Activated CD8-positive, alpha-beta T cell treated with anti-CD3 and anti-CD28 coated beads, Interleukin-2, amount 10 ng/mL, durations not matched to agents 7 days and 5 days (primary cell): Measurements from ENCODE around the gene GLI2. TPM values are rescaled to one million over a fixed set of nuclear protein-coding genes. Genes with fewer than 3 reads are reported as not detected.

Experiments
- ATAC-seq: fragments of 150-1000 bp; cut with Tn5 transposase; one replicate; pipeline ENCODE4 v1.10.0; 2021; ENCODE audit warnings: moderate library complexity
- CTCF ChIA-PET: fragments of 350-600 bp; sonication (Branson Sonifier 250); formaldehyde crosslinking; loops from one replicate; lab custom pipeline; 2021; ENCODE audit warnings: antibody characterized with exemption; lab: Charles Lee
- POLR2A ChIA-PET: fragments of 350-600 bp; sonication (Branson Sonifier 250); formaldehyde crosslinking; loops from one replicate; lab custom pipeline; 2021; ENCODE audit warnings: antibody characterized with exemption; lab: Charles Lee
- DNase-seq: peaks from one replicate; pipeline ENCODE4 v3.0.0-alpha.2; 2020
- H3K27ac Mint-ChIP-seq: one replicate; pipeline ENCODE4 v1.8.0; 2021; ENCODE audit warnings: mild to moderate bottlenecking, mixed read lengths
- H3K27me3 Mint-ChIP-seq: one replicate; pipeline ENCODE4 v1.8.0; 2021; ENCODE audit warnings: low read depth, mixed read lengths
- H3K36me3 Mint-ChIP-seq: one replicate; pipeline ENCODE4 v1.8.0; 2021; ENCODE audit warnings: low read depth, mixed read lengths
- H3K4me1 Mint-ChIP-seq: one replicate; pipeline ENCODE4 v1.8.0; 2021; ENCODE audit warnings: low read depth, mixed read lengths
- H3K4me3 Mint-ChIP-seq: one replicate; pipeline ENCODE4 v1.8.0; 2021; ENCODE audit warnings: mild to moderate bottlenecking, mixed read lengths
- H3K9me3 Mint-ChIP-seq: one replicate; pipeline ENCODE4 v1.8.0; 2022; ENCODE audit warnings: mixed read lengths; ENCODE audit not compliant: insufficient read depth
- total RNA-seq, 2 experiments: library from RNA; stranded (reverse); gene quantifications; one replicate each; pipeline ENCODE4 v1.2.3, GENCODE V29; 2021

The GLI2 gene
- total RNA-seq, 2 experiments from 2014 or later: 1.9 to 2.2 TPM

GRCh38 chr2:120779781-120780283 lies 44.2 kb downstream of the GLI2 start:
- no peak for ATAC-seq
- H3K4me1 Mint-ChIP-seq: peaks cover 6% of the 10 kb centered on the region
- H3K27me3 Mint-ChIP-seq: no peaks in the 10 kb centered on the region
- ChIA-PET CTCF (no interaction called here), POLR2A (interaction anchor here (0.5 kb wide), 1 partner anchor 59 kb away, joined by 3 read pairs; no protein-coding TSS in a partner anchor)
- no peak overlapping the region for H3K4me3 Mint-ChIP-seq
- DNase-seq: no peak
- no peak overlapping the region for H3K27ac Mint-ChIP-seq
- H3K36me3 Mint-ChIP-seq: no peaks in the 10 kb centered on the region
- no peaks in the 10 kb centered on the region for H3K9me3 Mint-ChIP-seq

DNA sequence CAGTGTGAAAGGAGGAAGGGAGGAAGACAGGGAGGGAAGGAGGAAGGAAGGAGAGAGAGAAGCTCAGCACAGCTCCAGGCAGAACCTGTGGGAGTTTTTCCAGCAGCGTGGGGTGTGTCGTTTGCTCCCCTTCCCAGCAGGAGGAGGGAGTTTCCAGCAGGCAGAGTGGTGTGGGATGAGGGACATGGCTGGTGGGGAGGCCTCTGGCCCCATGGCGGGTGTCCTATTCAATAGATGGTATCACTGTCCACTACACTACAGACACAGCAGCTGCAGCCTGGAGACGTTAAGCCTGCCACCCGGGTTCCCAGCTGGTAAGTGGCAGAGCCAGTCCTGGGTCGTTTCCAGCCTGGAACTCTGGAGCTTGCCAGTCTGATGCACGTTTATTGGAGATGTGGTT lies 44.7 kb downstream of the GLI2 start:
- DNase-seq (no peak), ATAC-seq (no peak)
- H3K27me3 Mint-ChIP-seq: no peaks in the 10 kb centered on the region
- no peak overlapping the region for H3K27ac Mint-ChIP-seq
- no peaks in the 10 kb centered on the region for H3K36me3 Mint-ChIP-seq
- no peaks in the 10 kb centered on the region for H3K9me3 Mint-ChIP-seq
- CTCF ChIA-PET: no interaction called here
- H3K4me1 Mint-ChIP-seq: peaks cover 6% of the 10 kb centered on the region
- H3K4me3 Mint-ChIP-seq: no peak overlapping the region
- POLR2A ChIA-PET: interaction anchor here (0.5 kb wide), 1 partner anchor 59 kb away, joined by 3 read pairs; no protein-coding TSS in a partner anchor

DNA sequence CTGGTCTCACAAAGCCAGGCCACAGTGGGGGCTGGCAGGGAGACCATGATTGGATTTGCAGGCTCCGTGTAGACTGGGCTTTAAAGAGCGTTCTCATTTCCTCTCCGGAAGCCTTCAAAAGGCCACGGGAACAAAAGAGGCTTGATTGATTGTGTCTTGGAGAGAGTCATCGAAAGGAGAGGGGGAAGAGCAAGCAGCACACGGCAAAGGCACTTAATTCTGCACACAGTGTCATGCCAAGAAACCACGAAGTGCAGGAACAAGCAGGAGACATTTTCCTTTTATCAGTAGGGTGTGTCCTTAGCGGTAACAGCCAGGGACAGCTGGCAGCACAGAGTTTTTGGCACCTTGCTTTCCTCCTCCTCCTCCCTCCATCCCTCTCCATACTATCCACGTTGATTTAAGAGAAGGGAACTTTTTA lies 47.7 kb downstream of the GLI2 start:
- POLR2A ChIA-PET: no interaction called here
- Mint-ChIP-seq H3K4me1 (peaks cover 6% of the 10 kb centered on the region), H3K27me3 (no peaks in the 10 kb centered on the region), H3K4me3 (no peak overlapping the region), H3K36me3 (no peaks in the 10 kb centered on the region), H3K27ac (no peak overlapping the region), H3K9me3 (no peaks in the 10 kb centered on the region)
- no peak for DNase-seq
- CTCF ChIA-PET: no interaction called here
- peak; percentile 42 for ATAC-seq

DNA sequence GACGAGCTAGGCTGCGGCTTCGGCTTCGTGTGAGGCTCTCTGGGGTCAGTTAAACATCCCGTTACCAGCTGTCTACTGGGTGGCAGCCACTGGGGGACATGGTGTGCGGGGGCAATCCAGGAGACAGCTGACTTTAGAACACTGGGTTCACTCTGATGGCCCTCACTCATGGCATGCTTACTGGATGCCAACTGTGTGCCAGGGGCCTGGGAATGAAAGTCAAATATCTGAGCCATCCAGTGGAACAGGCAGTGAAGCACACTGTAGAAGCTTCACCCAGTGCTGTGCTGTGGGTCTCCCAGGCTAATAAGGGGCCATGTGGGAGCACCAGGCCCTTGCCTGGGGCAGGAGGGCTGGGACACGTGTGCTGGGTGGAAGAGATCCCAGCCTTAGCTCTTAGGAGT lies 48.3 kb downstream of the GLI2 start:
- Mint-ChIP-seq H3K4me3 (no peak overlapping the region), H3K36me3 (no peaks in the 10 kb centered on the region), H3K27me3 (no peaks in the 10 kb centered on the region), H3K27ac (no peak overlapping the region), H3K9me3 (no peaks in the 10 kb centered on the region), H3K4me1 (peaks cover 6% of the 10 kb centered on the region)
- CTCF ChIA-PET: no interaction called here
- ATAC-seq (no peak), DNase-seq (no peak)
- POLR2A ChIA-PET: no interaction called here
